NB4 (cell line): ENCODE results near the gene CSNK2A3.

Source experiments
- DNase-seq: peaks from one replicate; pipeline ENCODE4 v3.0.0; 2010; ENCODE audit warnings: low read depth
- H3K4me3 ChIP-seq: one replicate; pipeline ENCODE4 v1.5.1; 2011; ENCODE audit warnings: mild to moderate bottlenecking, low read depth, low read length, moderate library complexity
- CTCF ChIP-seq: IDR thresholded peaks from one replicate; pipeline ENCODE4 v1.5.1; 2012; ENCODE audit warnings: low read depth, low read length
- MYC ChIP-seq: IDR thresholded peaks from 2 replicates; pipeline ENCODE4 v1.6.1; 2011; ENCODE audit warnings: low read depth, low read length
- POLR2A ChIP-seq: IDR thresholded peaks from 2 replicates; pipeline ENCODE4 v1.6.1; 2011; ENCODE audit warnings: mild to moderate bottlenecking; ENCODE audit not compliant: insufficient read length; ENCODE audit errors: extremely low read depth
- TF ChIP-seq, protein P1 (sequence below): IDR thresholded peaks from 2 replicates; pipeline ENCODE4 v1.6.1; 2011; ENCODE audit warnings: low read depth, low read length

The CSNK2A3 gene

DNA sequence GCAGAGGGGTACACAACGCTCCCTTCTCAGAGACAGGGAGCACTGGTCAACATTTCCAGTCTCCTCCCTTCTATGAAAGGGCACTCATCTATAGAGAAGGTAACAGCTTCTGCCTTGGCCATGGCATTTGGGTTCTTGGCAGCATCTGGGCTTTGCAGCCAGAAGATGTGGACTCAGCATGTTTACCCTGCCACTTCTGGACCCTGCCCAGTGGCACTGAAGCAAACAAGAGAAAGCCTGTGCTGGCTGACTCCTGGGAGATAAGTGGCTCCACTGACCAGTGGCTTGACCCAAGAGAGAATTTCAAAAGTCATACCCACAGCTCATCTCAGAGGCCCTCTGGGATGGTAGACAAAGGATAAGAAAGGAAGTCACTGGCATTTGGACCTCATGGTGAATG lies 8.0 kb downstream of the CSNK2A3 start:
- TF ChIP-seq, protein P1, sequence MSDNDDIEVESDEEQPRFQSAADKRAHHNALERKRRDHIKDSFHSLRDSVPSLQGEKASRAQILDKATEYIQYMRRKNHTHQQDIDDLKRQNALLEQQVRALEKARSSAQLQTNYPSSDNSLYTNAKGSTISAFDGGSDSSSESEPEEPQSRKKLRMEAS, result no peak
- TF ChIP-seq POLR2A (no peak), CTCF (no peak), MYC (no peak)

DNA sequence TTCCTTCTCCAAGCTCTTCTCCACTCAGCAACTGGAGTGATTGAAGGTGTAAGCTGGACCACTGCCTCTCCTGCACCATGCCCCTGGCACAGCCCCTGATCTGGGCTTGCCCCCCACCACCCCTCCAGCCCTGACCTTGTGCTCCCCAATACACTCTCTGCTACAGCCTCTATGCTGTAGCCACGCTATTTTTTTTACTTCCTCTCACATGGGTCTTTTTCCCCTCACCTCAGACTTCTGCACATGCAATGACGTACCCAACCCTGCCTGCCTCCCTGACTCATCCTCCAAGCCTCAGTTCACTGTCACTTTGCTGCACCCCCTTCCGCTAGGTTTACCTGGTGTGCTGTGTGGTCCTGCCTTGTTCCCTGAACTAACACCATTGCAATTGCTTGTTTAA lies 9.0 kb downstream of the CSNK2A3 start:
- TF ChIP-seq, protein P1, result no peak
- TF ChIP-seq POLR2A (no peak), MYC (no peak), CTCF (no peak)
- no peak for DNase-seq
- H3K4me3 ChIP-seq, result no peak overlapping the region

More for the DNA sequence above, 8.0 kb downstream of the CSNK2A3 start:
- DNase-seq, result no peak
- H3K4me3 ChIP-seq, result no peak overlapping the region

DNA sequence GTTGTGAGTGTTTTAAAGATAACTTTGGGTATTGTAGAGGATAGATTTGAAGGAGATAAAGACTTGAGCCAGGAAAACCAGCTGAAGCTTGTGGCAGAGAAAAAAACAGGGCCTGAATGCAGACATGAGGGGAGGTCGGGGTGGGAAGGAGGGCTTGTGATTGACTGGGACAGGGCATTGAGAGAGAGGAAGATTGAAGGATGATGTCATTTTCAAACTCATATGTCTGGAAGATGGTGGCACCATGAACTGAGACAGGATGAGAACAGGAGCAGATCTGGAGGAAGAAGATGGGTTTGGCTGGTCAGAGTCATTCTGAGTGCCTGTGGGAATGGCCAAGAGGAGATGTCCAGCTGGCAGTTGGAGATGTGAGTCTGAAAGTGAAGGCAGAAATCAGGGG lies 14.7 kb downstream of the CSNK2A3 start:
- H3K4me3 ChIP-seq, result no peak overlapping the region
- no peak for DNase-seq
- TF ChIP-seq MYC (no peak), CTCF (no peak), POLR2A (no peak)
- TF ChIP-seq, protein P1, result no peak

- DNase-seq, result no peak
- no peak for TF ChIP-seq POLR2A
- TF ChIP-seq, protein P1, result no peak
- TF ChIP-seq CTCF, result no peak
- TF ChIP-seq MYC, result no peak
Measured at GRCh38 chr11:11336664-11337063, 16.4 kb downstream of the CSNK2A3 start.

DNA sequence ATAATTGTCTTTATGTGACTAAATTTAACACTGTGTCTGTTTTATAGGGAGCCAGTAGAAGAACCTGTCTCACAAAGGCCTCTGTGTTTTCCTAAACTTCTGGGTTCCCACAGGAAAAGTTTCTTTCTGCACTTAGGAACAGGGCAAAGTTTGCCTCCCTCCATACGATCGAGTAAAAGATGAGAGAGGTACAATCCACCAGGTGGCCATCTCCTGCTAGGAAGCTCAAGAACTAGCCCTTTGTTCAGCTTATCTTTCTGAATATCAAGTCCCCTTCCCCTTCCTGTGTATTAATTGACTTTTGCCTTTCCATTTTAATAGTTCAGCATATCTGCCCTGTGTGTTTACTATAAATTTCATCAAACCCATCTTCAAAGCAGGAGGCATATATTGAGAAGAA lies 18.0 kb downstream of the CSNK2A3 start:
- TF ChIP-seq MYC, result no peak
- TF ChIP-seq POLR2A, result no peak
- TF ChIP-seq, protein P1, result no peak
- TF ChIP-seq CTCF, result no peak
- no peak overlapping the region for H3K4me3 ChIP-seq
- no peak for DNase-seq

More at GRCh38 chr11:11336664-11337063, 16.4 kb downstream of the CSNK2A3 start:
- no peak overlapping the region for H3K4me3 ChIP-seq

DNA sequence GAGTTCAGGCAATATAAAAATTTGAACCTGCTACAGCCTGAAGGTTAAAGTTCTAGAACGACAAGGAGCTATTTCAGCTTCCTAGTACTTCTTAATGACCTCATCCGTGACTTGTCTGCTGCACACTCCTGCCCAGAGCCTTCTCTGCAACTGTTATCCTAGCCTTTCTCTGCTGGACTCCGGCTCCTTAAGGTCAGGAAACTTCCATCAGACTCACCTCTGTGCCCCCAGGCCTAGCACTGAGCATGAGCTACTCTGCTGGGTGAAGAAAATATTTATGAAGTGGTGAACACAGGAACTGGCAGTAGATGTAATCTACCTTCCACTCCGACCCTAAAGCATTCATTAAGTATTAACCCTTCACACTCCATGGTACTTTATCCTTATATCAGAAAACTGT lies 18.4 kb downstream of the CSNK2A3 start:
- no peak for DNase-seq
- no peak overlapping the region for H3K4me3 ChIP-seq
- TF ChIP-seq CTCF (no peak), POLR2A (no peak), MYC (no peak)
- TF ChIP-seq, protein P1, result no peak
